ENCODE results near the gene KRT1.
A peak's percentile ranks its signal among the peaks of the same experiment; 100 is the strongest.
"Not testable (repeated sequence)": the region's sequence is repeated elsewhere in the genome, so short reads cannot be mapped to it uniquely, and the experiment has no call there.

Gene KRT1

GRCh38 chr12:52680363-52680762 is at the start of gene KRT1:
KRT1 (minus strand) TSS chr12:52680407; CDS start chr12:52680348, 59 bp downstream.
- DNase-seq, result no peak

- no peak for DNase-seq
Measured at GRCh38 chr12:52729147-52729546, 48.9 kb upstream of the KRT1 start.

- DNase-seq, result no peak
Measured at GRCh38 chr12:52728374-52728773, 48.2 kb upstream of the KRT1 start.

GRCh38 chr12:52727037-52727436 is 46.8 kb upstream of the KRT1 start:
- DNase-seq, result no peak

GRCh38 chr12:52726451-52726850 is 46.2 kb upstream of the KRT1 start:
- DNase-seq, result no peak

GRCh38 chr12:52724384-52724783 is 44.2 kb upstream of the KRT1 start:
- no peak for DNase-seq

GRCh38 chr12:52722680-52723079 is 42.5 kb upstream of the KRT1 start:
- DNase-seq, result no peak

- DNase-seq, result no peak
Measured at GRCh38 chr12:52721838-52722470, 41.7 kb upstream of the KRT1 start.

GRCh38 chr12:52720365-52720886 is 40.2 kb upstream of the KRT1 start:
- no peak for DNase-seq

- DNase-seq, result no peak
Measured at GRCh38 chr12:52716061-52716460, 35.9 kb upstream of the KRT1 start.

GRCh38 chr12:52715416-52715815 is 35.2 kb upstream of the KRT1 start:
- peak; percentile 2 to 26 for DNase-seq

- DNase-seq, result no peak
Measured at GRCh38 chr12:52714887-52715281, 34.7 kb upstream of the KRT1 start.

GRCh38 chr12:52713960-52714886 is 34.0 kb upstream of the KRT1 start:
- no peak for DNase-seq

GRCh38 chr12:52712122-52712521 is 31.9 kb upstream of the KRT1 start:
- DNase-seq, result not testable (repeated sequence)

- DNase-seq, result no peak
Measured at GRCh38 chr12:52710730-52711129, 30.5 kb upstream of the KRT1 start.

GRCh38 chr12:52708010-52708409 is 27.8 kb upstream of the KRT1 start:
- DNase-seq, result no peak

- no peak for DNase-seq
Measured at GRCh38 chr12:52704464-52704863, 24.3 kb upstream of the KRT1 start.

- DNase-seq, result no peak
Measured at GRCh38 chr12:52703878-52704277, 23.7 kb upstream of the KRT1 start.

- no peak for DNase-seq
Measured at GRCh38 chr12:52703424-52703823, 23.2 kb upstream of the KRT1 start, which contains the start of gene KRT77. KRT77 (minus strand) TSS chr12:52703524; CDS start chr12:52703434, 90 bp downstream.

- no peak for DNase-seq
Measured at GRCh38 chr12:52702338-52702737, 22.1 kb upstream of the KRT1 start.

GRCh38 chr12:52701281-52701680 is 21.1 kb upstream of the KRT1 start:
- DNase-seq, result no peak

- DNase-seq, result no peak
Measured at GRCh38 chr12:52699960-52700359, 19.8 kb upstream of the KRT1 start.

GRCh38 chr12:52699373-52699772 is 19.2 kb upstream of the KRT1 start:
- DNase-seq, result no peak

All from SHP77 (cell line).